GM18868 (cell line): ENCODE data around the gene WNT2.
"Not testable (repeated sequence)": the region's sequence is repeated elsewhere in the genome, so short reads cannot be mapped to it uniquely, and the experiment has no call there.

Source experiments
- ATAC-seq: cut with Tn5 transposase; IDR thresholded peaks from one replicate; pipeline ENCODE4 v1.9.1; 2021; ENCODE audit warnings: mild to moderate bottlenecking, moderate library complexity; ENCODE audit not compliant: unreplicated experiment

Gene WNT2

DNA sequence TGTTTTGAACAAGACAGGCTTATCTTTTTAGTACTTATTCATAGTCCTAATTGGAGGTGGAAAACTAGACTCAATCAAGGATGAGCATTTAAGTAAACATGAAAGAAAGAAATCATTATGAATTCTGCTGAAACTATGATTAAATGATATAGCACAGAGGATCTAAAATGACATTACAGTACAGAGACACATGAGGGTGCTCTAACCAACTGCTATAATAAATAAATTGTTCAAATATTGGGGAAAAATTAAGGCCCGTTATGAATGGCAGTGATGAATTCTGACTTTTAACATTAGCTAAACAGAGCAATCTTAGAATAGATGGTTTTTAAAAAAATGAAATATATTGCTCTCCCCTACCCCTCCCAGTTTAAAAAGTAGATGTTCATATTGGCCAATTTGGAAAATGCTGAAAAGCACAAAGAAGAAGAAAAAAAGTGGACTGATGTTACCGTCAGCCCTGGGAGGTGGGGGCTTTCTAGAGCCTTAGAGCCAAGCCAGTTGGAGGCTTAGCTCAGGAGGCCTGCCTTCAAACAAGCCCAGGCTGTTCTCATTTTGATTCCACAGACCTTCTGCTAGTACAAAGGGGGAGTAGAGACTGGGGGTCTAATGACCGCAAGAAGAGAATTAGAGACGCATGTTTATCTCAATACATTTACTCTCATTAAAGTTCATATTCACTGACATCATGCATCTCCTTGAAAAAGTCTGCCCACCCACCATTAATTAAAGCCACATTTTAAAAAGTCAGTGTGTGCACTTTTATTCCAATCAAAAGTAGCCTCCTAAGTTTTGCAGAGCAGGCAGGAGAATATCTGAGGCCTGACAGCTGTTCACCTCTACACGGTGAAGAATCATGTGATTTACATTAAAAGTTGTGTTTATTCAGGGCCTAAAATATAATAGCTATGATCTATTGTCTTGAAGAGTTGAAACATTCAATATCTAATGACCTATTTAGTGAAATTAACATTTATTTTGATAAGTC is 10.0 kb downstream of the WNT2 start:
- no peak for ATAC-seq

- no peak for ATAC-seq
Measured at GRCh38 chr7:117308891-117309290, 14.0 kb downstream of the WNT2 start.

- no peak for ATAC-seq
Measured at GRCh38 chr7:117302396-117302795, 20.5 kb downstream of the WNT2 start.

DNA sequence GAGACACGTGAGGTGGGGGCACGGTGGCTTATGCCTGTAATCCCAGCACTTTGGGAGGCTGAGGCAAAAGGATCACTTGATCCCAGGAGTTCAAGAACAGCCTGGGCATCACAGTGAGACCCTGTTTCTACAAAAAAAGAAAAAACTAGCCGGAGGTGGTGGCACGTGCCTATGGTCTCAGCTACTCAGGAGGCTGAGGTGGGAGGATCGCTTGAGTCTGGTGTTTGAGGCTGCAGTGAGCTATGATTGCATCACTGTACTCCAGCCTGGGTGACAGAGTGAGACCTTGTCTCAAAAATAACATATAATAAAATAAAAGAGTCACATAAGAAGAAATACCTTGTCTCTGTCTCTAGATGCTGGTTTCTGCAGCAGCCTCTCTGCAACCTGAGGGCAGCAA is 22.4 kb downstream of the WNT2 start:
- ATAC-seq, result not testable (repeated sequence)

DNA sequence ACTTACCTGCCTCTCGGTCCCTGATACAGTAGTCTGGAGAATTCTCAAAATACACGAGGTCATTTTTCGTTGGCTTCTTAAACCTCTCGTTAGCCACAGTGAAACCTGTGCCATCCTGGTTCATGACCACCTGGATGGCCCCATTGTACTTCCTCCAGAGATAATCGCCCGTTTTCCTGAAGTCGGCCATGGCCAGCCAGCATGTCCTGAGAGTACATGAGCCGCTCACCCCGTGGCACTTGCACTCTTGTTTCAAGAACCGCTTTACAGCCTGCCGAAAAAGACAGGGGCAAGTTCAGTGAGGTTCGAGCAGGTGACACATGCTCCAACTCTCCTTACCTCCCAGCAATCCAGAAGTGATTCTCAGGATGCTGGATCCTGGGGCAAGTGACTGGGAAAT is 25.3 kb downstream of the WNT2 start:
- no peak for ATAC-seq

DNA sequence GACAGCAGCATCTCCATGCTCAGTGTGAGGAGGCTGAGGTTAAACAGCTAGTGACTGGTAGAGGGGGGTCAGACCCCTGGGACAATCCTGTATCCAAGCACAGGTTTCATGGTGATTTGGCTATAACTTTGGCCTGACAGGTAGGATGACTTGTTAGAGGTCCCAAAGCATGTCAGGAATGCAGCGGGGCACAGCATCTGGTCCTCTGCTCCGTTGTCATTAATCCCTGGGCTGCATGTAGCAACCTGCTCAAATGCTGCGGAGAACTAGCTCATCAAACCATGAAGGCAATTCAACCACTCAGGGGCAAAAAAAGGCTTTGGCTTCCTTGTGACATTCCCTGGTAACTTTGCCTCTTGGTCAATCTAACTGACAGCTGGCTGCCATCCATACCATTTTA is 26.8 kb downstream of the WNT2 start:
- no peak for ATAC-seq

- ATAC-seq, result no peak
Measured at GRCh38 chr7:117285826-117286225, 37.0 kb downstream of the WNT2 start.

DNA sequence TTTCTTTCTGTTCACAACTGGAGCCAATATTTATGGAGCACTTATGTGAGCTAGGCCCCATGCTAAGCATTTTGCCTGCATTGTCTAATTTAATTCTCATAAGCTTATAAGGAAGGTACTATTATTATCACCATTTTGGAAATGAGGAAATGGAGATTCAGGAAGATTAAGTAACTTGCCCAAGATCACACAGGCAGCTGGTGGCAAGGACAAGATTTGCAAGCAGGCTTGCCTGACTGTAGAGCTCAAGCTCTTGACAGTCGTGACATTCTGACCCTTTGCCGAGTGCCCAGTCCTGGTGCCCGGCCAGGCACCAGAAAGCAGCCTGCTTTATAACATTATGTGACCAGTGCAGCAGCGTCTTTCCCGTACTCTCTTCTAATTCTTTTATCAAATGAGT is 38.2 kb downstream of the WNT2 start:
- ATAC-seq, result no peak

- no peak for ATAC-seq
Measured at GRCh38 chr7:117283779-117284178, 39.1 kb downstream of the WNT2 start.

GRCh38 chr7:117283371-117283770 is 39.5 kb downstream of the WNT2 start:
- ATAC-seq, result no peak

- no peak for ATAC-seq
Measured at GRCh38 chr7:117282239-117282812, 40.5 kb downstream of the WNT2 start.

DNA sequence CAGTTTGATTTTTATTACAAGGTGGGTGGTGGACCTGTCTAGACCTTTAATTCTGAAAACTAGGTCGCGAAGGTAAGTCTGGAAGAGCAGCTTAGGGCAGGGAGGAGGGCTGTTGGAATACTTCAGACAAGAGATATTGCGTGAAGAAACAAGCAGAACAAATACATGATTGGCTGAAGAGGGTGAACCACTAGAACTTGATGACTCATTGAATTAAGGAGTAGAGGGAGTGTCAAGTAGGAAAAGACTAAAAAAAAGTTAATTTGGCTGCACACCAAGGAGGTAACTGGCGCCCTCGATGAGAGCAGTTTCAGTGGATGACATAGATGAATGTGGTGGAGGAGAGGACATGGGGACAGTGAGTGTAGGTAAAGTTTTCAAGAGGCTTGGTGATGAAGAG is 41.3 kb downstream of the WNT2 start:
- ATAC-seq, result no peak

DNA sequence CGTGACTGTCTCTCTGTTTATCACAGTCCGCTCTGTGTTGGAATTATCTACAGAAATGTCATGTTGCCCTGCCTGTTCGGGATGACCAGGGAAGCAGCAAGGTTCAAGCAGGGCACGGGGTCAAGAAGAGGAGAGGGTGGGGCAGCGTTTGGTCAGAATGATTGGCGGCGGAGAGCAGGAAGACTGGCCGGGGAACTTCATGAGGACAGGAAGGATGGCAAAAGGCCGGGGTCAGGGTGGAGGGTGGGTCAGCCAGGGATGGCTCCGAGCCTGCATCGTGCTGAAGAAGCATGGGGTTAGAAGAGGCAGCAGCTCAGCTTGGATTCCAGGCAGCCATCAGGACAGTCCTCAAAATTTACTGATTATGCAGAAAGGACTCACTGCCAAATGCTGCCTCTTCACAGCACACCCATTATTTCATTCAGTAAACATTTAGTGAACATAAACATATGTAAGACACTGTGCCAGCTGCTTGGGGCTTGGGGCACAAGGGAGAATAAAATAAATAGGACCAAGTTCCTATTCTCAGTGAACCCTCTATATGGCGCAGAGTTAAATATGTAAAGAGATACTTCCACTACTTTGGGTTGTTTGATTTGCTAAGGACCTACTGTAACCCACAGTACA is 42.8 kb downstream of the WNT2 start:
- no peak for ATAC-seq

DNA sequence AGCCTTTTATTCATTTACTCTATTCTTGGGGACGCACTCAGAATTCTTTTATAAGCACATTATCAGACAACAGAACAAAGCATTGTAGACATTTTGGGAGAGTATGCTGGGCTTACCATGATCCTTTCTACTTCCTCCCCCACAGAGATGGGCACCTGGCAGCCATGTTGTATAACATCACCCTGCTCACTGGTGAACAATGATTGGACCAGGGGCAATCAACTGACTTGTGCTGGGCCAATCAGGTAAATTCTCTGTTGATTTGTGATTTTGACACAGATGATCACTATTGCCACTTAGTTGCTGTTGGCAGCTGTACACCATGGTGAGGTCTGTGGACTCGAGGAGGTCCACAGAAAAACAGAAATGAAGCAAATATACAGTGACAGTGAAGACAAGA is 43.7 kb downstream of the WNT2 start:
- ATAC-seq, result no peak

GRCh38 chr7:117278040-117278439 is 44.8 kb downstream of the WNT2 start:
- no peak for ATAC-seq

DNA sequence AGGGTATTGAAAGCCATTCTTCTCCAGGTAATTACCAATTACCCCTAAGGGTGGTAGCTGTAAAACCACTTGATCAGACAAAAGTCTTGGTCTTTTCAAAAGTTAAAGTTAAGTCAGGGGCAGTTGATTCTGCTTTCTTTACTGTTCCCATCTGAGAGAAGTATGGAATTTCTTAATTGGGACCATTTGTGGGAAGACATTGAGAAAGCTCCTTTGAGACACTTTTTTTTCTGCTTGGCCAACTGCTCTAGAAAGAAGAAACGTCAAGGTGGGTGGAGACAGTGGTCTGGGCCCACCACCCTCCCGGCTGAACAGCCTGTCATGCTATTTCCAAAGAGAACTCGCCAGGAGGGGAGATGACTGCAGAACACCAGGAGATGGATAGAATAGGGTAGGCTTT is 45.3 kb downstream of the WNT2 start:
- ATAC-seq, result no peak

- no peak for ATAC-seq
Measured at GRCh38 chr7:117274951-117275350, 47.9 kb downstream of the WNT2 start.

GRCh38 chr7:117273814-117274225 is 49.0 kb downstream of the WNT2 start:
- ATAC-seq, result no peak

DNA sequence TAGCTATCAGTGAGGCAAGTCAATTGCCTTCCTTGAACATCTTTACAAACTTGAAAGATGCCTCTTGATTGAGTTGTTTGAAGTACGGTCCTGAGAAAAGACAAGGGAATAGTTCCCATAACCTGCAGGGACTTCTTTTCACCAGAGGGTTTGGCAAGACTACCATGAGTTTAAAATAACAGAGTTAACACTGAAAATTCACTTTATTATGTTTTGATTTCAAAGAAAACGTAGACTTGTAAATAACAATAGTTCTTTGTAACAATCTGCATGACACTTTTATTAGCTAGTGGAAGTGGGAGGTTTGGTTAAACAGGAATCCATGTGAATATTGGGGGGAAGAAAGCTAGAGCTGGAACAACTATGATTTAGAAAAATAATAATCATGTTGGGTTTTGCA is 49.5 kb downstream of the WNT2 start:
- ATAC-seq, result no peak

- ATAC-seq, result no peak
Measured at GRCh38 chr7:117272017-117272759, 50.7 kb downstream of the WNT2 start.

GRCh38 chr7:117271566-117271965 is 51.3 kb downstream of the WNT2 start:
- ATAC-seq, result no peak
